IPS-15b (cell line): ENCODE results near the gene STPG2.

Experiments used
- H3K27me3 ChIP-seq: one replicate; pipeline ENCODE4 v1.6.1; 2013; ENCODE audit warnings: low read length; ENCODE audit not compliant: control insufficient read depth, insufficient read depth
- H3K36me3 ChIP-seq: one replicate; pipeline ENCODE4 v1.6.1; 2013; ENCODE audit warnings: low read length; ENCODE audit not compliant: control insufficient read depth, insufficient read depth
- H3K4me1 ChIP-seq: one replicate; pipeline ENCODE4 v1.6.1; 2013; ENCODE audit warnings: mild to moderate bottlenecking, low read length; ENCODE audit not compliant: control insufficient read depth, insufficient read depth
- H3K4me3 ChIP-seq: one replicate; pipeline ENCODE4 v1.5.1; 2013; ENCODE audit warnings: low read depth, low read length
- H3K9ac ChIP-seq: one replicate; pipeline ENCODE4 v1.6.1; 2013; ENCODE audit warnings: low read depth, mild to moderate bottlenecking, low read length
- H3K9me3 ChIP-seq: one replicate; pipeline ENCODE4 v1.6.1; 2013; ENCODE audit warnings: mild to moderate bottlenecking, low read length; ENCODE audit not compliant: control insufficient read depth, insufficient read depth

The STPG2 gene

GRCh38 chr4:97866821-97867556, 276.3 kb downstream of the STPG2 start:
- H3K9ac ChIP-seq: no peak overlapping the region
- no peaks in the 10 kb centered on the region for H3K4me1 ChIP-seq
- H3K9me3 ChIP-seq: no peaks in the 10 kb centered on the region
- no peak overlapping the region for H3K4me3 ChIP-seq
- H3K36me3 ChIP-seq: no peaks in the 10 kb centered on the region
- H3K27me3 ChIP-seq: no peaks in the 10 kb centered on the region

- Histone ChIP-seq H3K9me3 (no peaks in the 10 kb centered on the region), H3K4me1 (peaks cover 7% of the 10 kb centered on the region), H3K27me3 (no peaks in the 10 kb centered on the region), H3K9ac (no peak overlapping the region), H3K4me3 (no peak overlapping the region), H3K36me3 (no peaks in the 10 kb centered on the region)
Measured at GRCh38 chr4:97851115-97851514, 292.2 kb downstream of the STPG2 start.

- H3K9ac ChIP-seq: no peak overlapping the region
- H3K4me3 ChIP-seq: no peak overlapping the region
- H3K9me3 ChIP-seq: no peaks in the 10 kb centered on the region
- H3K27me3 ChIP-seq: no peaks in the 10 kb centered on the region
- H3K36me3 ChIP-seq: no peaks in the 10 kb centered on the region
- peaks cover 7% of the 10 kb centered on the region for H3K4me1 ChIP-seq
Measured at GRCh38 chr4:97845758-97846157, 297.5 kb downstream of the STPG2 start.

DNA sequence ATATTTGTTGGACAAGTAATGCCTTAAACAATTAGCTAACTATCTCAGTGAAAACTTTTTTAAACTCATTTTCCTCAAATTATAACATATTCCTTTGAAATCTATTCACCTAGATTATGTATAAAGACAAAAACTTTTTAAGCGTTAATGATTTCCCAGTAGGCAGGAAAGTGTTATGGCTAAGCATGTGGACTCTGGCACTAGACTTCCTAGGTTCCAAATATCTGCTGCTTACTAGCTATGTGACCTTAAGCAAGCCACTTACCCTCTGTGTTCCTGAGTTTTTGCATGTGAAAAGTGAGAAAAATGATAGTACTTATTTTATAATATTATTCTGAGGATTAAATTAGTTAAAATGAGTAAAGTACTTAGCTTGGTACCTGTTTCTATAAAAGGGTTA, 301.8 kb downstream of the STPG2 start:
- H3K4me3 ChIP-seq: no peak overlapping the region
- no peaks in the 10 kb centered on the region for H3K9me3 ChIP-seq
- no peak overlapping the region for H3K9ac ChIP-seq
- no peaks in the 10 kb centered on the region for H3K4me1 ChIP-seq
- H3K27me3 ChIP-seq: no peaks in the 10 kb centered on the region
- no peaks in the 10 kb centered on the region for H3K36me3 ChIP-seq

DNA sequence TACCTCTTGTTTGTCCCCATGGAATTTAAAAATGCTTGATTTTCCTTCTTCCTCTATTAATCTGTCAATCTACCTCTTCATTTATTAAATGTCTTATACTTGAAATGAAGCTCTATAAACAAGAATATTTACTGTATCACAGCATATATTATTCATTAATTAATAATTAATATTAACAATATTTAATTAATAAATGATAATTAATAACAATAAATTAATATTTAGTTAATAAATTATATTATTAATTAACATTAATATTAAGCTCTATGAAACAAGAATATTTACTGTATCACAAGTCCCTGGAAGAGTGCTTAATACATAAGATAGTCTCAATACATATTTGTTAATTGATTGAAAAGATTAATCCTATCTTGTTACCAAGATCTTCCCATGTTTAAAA, 306.6 kb downstream of the STPG2 start:
- no peaks in the 10 kb centered on the region for H3K9me3 ChIP-seq

DNA sequence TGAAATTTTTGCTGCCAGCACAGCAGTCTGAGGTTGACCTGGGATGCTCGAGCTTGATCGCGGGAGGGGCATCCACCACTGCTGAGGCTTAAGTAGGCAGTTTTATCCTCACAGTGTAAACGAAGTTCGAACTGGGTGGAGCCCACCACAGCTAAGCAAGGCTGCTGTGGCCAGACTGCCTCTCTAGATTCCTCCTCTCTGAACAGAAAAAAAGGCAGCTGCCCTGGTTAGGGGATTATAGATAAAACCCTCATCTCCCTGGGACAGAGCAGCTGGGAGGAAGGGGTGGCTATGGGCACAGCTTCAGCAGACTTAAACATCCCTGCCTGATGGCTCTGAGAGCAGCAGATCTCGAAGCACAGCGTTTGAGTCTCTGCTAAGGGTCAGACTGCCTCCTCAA, 314.6 kb downstream of the STPG2 start:
- Histone ChIP-seq H3K36me3 (no peaks in the 10 kb centered on the region), H3K4me3 (no peak overlapping the region), H3K27me3 (no peaks in the 10 kb centered on the region), H3K9ac (no peak overlapping the region), H3K9me3 (no peaks in the 10 kb centered on the region), H3K4me1 (no peaks in the 10 kb centered on the region)

More for the DNA sequence above, 306.6 kb downstream of the STPG2 start:
- H3K4me1 ChIP-seq: no peaks in the 10 kb centered on the region
- no peak overlapping the region for H3K4me3 ChIP-seq
- no peaks in the 10 kb centered on the region for H3K36me3 ChIP-seq
- H3K9ac ChIP-seq: no peak overlapping the region
- no peaks in the 10 kb centered on the region for H3K27me3 ChIP-seq

DNA sequence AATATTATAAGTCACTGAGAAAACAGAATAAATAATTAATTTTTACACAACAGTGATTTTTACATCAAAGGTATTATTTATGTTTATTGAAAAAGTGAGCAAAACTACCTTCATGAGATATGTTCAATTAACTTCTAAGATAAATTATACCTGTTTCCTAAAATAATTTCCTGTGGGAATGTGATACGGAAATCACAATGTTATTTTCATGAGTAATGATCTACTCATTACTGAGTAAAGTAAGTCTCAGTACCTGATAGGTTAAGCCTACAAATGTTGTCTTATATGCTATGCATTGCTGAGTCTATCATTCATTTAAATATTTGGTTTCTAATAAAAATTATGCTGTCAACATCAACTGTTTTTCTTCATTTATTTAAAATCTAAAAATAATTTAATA, 324.0 kb downstream of the STPG2 start:
- no peaks in the 10 kb centered on the region for H3K4me1 ChIP-seq
- no peaks in the 10 kb centered on the region for H3K36me3 ChIP-seq
- H3K9me3 ChIP-seq: no peaks in the 10 kb centered on the region
- H3K9ac ChIP-seq: no peak overlapping the region
- no peaks in the 10 kb centered on the region for H3K27me3 ChIP-seq
- H3K4me3 ChIP-seq: no peak overlapping the region

- H3K4me1 ChIP-seq: no peaks in the 10 kb centered on the region
- no peak overlapping the region for H3K9ac ChIP-seq
- no peak overlapping the region for H3K4me3 ChIP-seq
- H3K27me3 ChIP-seq: no peaks in the 10 kb centered on the region
- H3K36me3 ChIP-seq: no peaks in the 10 kb centered on the region
- H3K9me3 ChIP-seq: no peaks in the 10 kb centered on the region
Measured at GRCh38 chr4:97812768-97813167, 330.5 kb downstream of the STPG2 start.

GRCh38 chr4:97786306-97786920, 356.9 kb downstream of the STPG2 start:
- no peaks in the 10 kb centered on the region for H3K9me3 ChIP-seq
- no peaks in the 10 kb centered on the region for H3K4me1 ChIP-seq
- no peak overlapping the region for H3K9ac ChIP-seq
- no peak overlapping the region for H3K4me3 ChIP-seq
- no peaks in the 10 kb centered on the region for H3K36me3 ChIP-seq
- H3K27me3 ChIP-seq: no peaks in the 10 kb centered on the region

GRCh38 chr4:97778174-97778573, 365.1 kb downstream of the STPG2 start:
- Histone ChIP-seq H3K36me3 (peaks cover 5% of the 10 kb centered on the region), H3K9ac (no peak overlapping the region), H3K4me3 (no peak overlapping the region), H3K9me3 (no peaks in the 10 kb centered on the region), H3K27me3 (no peaks in the 10 kb centered on the region), H3K4me1 (no peaks in the 10 kb centered on the region)

- Histone ChIP-seq H3K9me3 (no peaks in the 10 kb centered on the region), H3K4me1 (peaks cover 3% of the 10 kb centered on the region), H3K27me3 (no peaks in the 10 kb centered on the region), H3K36me3 (peaks cover 5% of the 10 kb centered on the region), H3K9ac (no peak overlapping the region), H3K4me3 (no peak overlapping the region)
Measured at GRCh38 chr4:97774347-97774989, 368.8 kb downstream of the STPG2 start.

DNA sequence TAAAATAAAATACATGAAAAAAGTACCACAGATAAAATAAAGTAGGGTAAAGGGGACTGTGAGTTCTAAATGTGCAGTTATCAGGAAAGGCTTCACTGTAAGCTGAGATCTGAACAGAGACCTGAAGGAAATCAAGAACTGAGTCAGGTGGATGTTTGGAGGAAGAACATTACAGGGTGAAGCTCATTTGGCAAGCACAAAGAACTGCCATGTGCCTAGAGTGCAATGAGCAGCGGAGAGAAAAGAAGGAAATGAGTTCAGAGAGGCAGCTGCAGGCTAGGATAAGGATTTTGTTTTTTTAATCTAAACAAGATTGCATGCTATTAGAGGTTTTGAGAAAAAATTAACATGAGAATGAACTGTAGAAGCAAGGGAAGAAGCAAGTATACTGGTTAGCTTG, 373.1 kb downstream of the STPG2 start:
- H3K36me3 ChIP-seq: no peaks in the 10 kb centered on the region
- no peaks in the 10 kb centered on the region for H3K9me3 ChIP-seq
- H3K4me1 ChIP-seq: peaks cover 3% of the 10 kb centered on the region
- H3K4me3 ChIP-seq: no peak overlapping the region
- H3K9ac ChIP-seq: no peak overlapping the region
- no peaks in the 10 kb centered on the region for H3K27me3 ChIP-seq
